Ascending aorta (tissue), 2 donors: ENCODE results near the gene ZNF135. TPM values are rescaled to one million over a fixed set of nuclear protein-coding genes. Genes with fewer than 3 reads are reported as not detected.

Source experiments
- DNase-seq, 2 donors: peaks; one replicate each; pipeline ENCODE4 v3.0.0-alpha.2; 2019; ENCODE audit warnings: low spot score in 2 of 2
- H3K27ac ChIP-seq, 2 donors: fragments of 200-600 bp; sonication (generic); one replicate each; pipeline ENCODE4 v1.5.1; 2016 to 2017; ENCODE audit warnings: mild to moderate bottlenecking in 1 of 2
- H3K27me3 ChIP-seq: fragments of 200-600 bp; sonication (generic); one replicate; pipeline ENCODE4 v1.5.1; 2017
- H3K36me3 ChIP-seq, 2 donors: fragments of 200-600 bp; sonication (generic); one replicate each; pipeline ENCODE4 v1.5.1; 2016
- H3K4me1 ChIP-seq, 2 donors: fragments of 200-600 bp; sonication (generic); one replicate each; pipeline ENCODE4 v1.5.1; 2016 to 2017; ENCODE audit warnings: mild to moderate bottlenecking in 1 of 2
- H3K4me3 ChIP-seq, 2 donors: fragments of 200-600 bp; sonication (generic); one replicate each; pipeline ENCODE4 v1.5.1; 2016 to 2017; ENCODE audit warnings: mild to moderate bottlenecking in 1 of 2
- H3K9me3 ChIP-seq, 2 donors: fragments of 200-600 bp; sonication (generic); one replicate each; pipeline ENCODE4 v1.5.1; 2016
- intact Hi-C: fragments of 100-400 bp; cut with DNase I; formaldehyde crosslinking; loops from one replicate; pipeline ENCODE4 v1.15.1; 2023
- total RNA-seq: library from RNA; depleted of rRNA; stranded (reverse); fragments of >200 nt; gene quantifications from one replicate; pipeline ENCODE4 v1.1.0, GENCODE V29; 2016
- TF ChIP-seq, protein P1 (sequence below), 3 experiments: fragments of 200-600 bp in 2 of 3; fragments of 450-650 bp in 1 of 3; sonication (generic) in 2 of 3; IDR thresholded peaks; one replicate each; pipeline ENCODE4 v1.5.1; 2016 to 2019; ENCODE audit warnings: antibody characterized with exemption in 3 of 3, mild to moderate bottlenecking in 1 of 3, moderate library complexity in 1 of 3

ZNF135 gene
- total RNA-seq, 1 donor from 2014 or later: 3.7 TPM

DNA sequence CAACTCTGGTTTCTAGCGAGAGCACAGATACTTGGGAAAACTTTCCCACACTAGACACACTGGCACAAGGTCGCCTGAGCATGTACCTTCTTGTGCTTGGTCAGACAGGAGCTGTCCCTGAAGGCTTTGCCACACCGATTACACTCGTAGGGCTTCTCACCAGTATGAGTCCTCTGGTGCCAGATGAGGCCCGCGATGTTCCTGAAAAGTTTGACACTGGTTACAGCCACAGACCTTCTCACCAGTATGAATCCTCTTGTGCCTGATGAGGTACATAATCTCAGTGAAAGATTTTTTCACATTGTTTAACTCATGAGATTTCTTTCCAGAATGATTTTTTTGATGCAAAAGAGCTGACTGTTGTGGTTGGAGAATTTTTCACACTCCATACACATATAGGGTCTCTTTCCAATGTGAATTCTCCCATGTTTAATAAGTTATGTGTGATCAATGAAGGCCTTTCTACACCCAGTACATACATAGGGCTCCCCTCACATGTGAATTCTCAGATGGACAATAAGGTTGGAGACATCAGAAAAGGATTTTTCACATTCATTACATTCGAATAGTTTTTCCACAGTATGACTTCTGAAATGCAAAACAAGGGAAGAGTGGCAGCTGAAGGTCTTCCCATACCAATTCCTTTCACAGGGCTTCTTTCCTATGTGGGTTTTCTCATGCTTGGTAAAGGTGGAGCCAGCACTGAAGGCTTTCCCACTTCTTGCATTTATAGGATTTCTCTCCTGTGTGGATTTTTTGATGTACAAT is 48.9 kb downstream of the ZNF135 start:
- H3K27ac ChIP-seq: no peak overlapping the region
- TF ChIP-seq, protein P1, sequence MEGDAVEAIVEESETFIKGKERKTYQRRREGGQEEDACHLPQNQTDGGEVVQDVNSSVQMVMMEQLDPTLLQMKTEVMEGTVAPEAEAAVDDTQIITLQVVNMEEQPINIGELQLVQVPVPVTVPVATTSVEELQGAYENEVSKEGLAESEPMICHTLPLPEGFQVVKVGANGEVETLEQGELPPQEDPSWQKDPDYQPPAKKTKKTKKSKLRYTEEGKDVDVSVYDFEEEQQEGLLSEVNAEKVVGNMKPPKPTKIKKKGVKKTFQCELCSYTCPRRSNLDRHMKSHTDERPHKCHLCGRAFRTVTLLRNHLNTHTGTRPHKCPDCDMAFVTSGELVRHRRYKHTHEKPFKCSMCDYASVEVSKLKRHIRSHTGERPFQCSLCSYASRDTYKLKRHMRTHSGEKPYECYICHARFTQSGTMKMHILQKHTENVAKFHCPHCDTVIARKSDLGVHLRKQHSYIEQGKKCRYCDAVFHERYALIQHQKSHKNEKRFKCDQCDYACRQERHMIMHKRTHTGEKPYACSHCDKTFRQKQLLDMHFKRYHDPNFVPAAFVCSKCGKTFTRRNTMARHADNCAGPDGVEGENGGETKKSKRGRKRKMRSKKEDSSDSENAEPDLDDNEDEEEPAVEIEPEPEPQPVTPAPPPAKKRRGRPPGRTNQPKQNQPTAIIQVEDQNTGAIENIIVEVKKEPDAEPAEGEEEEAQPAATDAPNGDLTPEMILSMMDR (IDR thresholded peaks at IDR 0.05): no peak
- H3K36me3 ChIP-seq: no peaks in the 10 kb centered on the region
- no peaks in the 10 kb centered on the region for H3K27me3 ChIP-seq
- H3K4me1 ChIP-seq: no peaks in the 10 kb centered on the region
- H3K9me3 ChIP-seq: peaks cover 72 to 93% of the 10 kb centered on the region in 2 donors
- no peak overlapping the region for H3K4me3 ChIP-seq
- intact Hi-C loops: no loop called here
- DNase-seq: no peak

DNA sequence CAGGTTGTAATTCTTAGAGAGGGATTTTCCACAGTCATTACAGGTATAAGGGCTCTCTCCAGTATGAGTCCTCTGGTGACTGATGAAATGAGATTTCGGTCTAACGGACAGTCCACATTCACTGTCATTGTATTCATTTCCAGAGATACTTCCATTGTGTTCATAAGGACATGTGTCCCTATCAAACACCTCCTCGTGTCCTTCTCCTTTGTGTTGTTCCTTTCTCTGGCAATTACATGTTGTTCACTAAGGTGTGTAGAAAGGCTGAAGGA is 49.4 kb downstream of the ZNF135 start:
- Histone ChIP-seq H3K4me3 (no peak overlapping the region), H3K9me3 (peaks cover 72 to 91% of the 10 kb centered on the region in 2 donors), H3K27ac (no peak overlapping the region), H3K36me3 (no peaks in the 10 kb centered on the region), H3K4me1 (no peaks in the 10 kb centered on the region), H3K27me3 (no peaks in the 10 kb centered on the region)
- intact Hi-C loops: no loop called here
- DNase-seq: no peak
- TF ChIP-seq, protein P1 (IDR thresholded peaks at IDR 0.05): no peak

DNA sequence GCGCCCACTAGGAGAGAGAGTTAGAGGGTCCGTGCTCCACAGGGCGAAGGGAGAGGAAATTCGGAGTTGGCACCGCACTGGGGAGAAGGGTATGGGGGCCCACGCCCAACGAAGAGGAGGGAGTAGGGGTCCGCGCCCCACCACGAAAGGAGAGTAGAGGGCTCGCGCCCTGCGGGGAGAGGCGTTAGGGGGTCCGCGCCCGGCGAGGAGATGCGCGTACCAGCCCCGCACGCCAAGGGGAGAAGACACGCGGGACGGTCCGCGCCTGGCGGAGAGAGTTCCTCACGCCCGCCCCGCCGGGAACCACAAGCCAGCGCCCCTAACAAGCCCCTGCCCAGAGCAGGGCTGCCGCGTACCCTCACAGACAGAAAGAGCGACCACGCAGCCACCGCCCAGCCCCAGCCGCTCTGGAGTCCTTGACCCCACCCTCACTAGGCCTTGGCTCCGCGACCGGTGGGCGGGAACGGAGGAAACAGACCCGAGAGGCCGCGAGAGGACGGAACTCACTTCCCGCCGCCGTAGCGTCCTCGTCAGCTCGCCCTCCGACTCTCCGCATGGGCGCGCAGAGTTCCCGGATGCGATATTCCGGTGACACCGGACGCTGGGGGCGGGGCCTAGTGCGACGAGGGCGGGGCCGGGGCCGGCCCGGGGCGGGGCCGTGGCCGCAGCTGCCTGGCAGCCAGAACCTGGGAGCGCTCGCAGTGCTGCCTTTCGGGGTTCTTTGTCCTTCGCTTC is 58.9 kb downstream of the ZNF135 start:
- Histone ChIP-seq H3K9me3 (peaks cover 82 to 89% of the 10 kb centered on the region in 2 donors), H3K4me1 (no peaks in the 10 kb centered on the region), H3K4me3 (no peak overlapping the region), H3K27me3 (no peaks in the 10 kb centered on the region), H3K27ac (no peak overlapping the region), H3K36me3 (no peaks in the 10 kb centered on the region)
- no peak for DNase-seq
- intact Hi-C loops: no loop called here
- TF ChIP-seq, protein P1 (IDR thresholded peaks at IDR 0.05): no peak

DNA sequence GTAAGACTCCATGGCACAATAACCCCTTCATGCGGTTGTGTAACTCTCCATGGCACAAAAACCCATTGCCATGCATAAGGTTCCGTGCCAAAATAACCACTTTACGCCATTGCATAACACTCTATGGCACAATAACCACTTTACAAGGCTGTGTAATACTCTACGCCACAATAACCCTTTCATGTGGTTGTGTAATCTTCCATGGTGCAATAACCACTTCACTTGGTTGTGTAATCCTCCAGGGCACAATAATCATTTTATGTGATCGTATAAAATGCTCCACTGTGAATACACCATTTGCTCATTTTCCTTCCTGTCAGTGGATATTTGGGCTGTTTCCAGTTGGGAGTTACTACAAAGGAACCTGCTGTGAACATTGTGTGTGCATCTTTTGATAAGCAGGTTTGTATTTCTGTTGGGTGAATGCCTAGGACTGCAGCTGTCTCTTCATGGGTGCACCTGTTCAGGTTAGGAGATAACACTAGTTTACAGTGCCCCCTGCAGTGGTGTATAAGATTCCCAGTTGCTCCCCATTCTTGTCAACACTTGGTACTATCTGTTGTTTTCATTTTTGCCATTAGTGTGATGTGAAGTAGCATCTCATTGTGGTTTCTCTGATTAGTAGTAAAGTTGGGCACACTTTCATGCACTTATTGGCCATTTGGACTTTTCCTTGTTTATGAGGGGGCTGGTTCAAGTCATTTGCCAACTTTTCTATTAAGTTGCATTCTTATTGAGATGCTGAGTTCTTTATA is 60.1 kb downstream of the ZNF135 start:
- no peaks in the 10 kb centered on the region for H3K36me3 ChIP-seq
- intact Hi-C loops: no loop called here
- no peaks in the 10 kb centered on the region for H3K4me1 ChIP-seq
- TF ChIP-seq, protein P1 (IDR thresholded peaks at IDR 0.05): no peak
- H3K4me3 ChIP-seq: no peak overlapping the region
- peaks cover 87 to 91% of the 10 kb centered on the region in 2 donors for H3K9me3 ChIP-seq
- H3K27ac ChIP-seq: no peak overlapping the region
- H3K27me3 ChIP-seq: no peaks in the 10 kb centered on the region
- DNase-seq: no peak

Other genes starting within 250 kb of the ZNF135 start
- gene ZNF552, start 244.4 kb upstream of the ZNF135 start, total RNA-seq: 6.9 TPM
- gene ZNF587B, start 229.0 kb upstream of the ZNF135 start, total RNA-seq: 7.8 TPM
- 12.9 TPM for gene ZNF587, start 209.4 kb upstream of the ZNF135 start, total RNA-seq
- gene ZNF814, start 170.2 kb upstream of the ZNF135 start, total RNA-seq: 1.8 TPM
- 2.3 TPM for gene ZNF417, start 142.7 kb upstream of the ZNF135 start, total RNA-seq
- 0.21 TPM for gene ZNF418, start 123.9 kb upstream of the ZNF135 start, total RNA-seq
- 3.8 TPM for gene ZNF256, start 111.6 kb upstream of the ZNF135 start, total RNA-seq
- not detected for gene C19orf18, start 84.7 kb upstream of the ZNF135 start, total RNA-seq
- 1.5 TPM for gene ZNF606, start 56.5 kb upstream of the ZNF135 start, total RNA-seq
- not detected for gene ZSCAN1, start 25.3 kb upstream of the ZNF135 start, total RNA-seq
- gene ZSCAN18, start 38.9 kb downstream of the ZNF135 start, total RNA-seq: 181 TPM
- 3.8 TPM for gene ZNF329, start 91.5 kb downstream of the ZNF135 start, total RNA-seq
- 14.7 TPM for gene ZNF274, start 123.8 kb downstream of the ZNF135 start, total RNA-seq
- 3.9 TPM for gene ZNF544, start 169.6 kb downstream of the ZNF135 start, total RNA-seq
- 6.0 TPM for gene ZNF8, start 219.7 kb downstream of the ZNF135 start, total RNA-seq
- 35.0 TPM for gene ERVK3-1, start 246.1 kb downstream of the ZNF135 start, total RNA-seq